Brain pericyte (primary cell): ENCODE measurements around the gene CAPN2.
"Not testable (repeated sequence)": the region's sequence is repeated elsewhere in the genome, so short reads cannot be mapped to it uniquely, and the experiment has no call there.

Experiments used
- DNase-seq: peaks from one replicate; pipeline ENCODE4 v3.0.0-alpha.2; 2012; ENCODE audit warnings: low read depth, low spot score

Gene CAPN2

DNA sequence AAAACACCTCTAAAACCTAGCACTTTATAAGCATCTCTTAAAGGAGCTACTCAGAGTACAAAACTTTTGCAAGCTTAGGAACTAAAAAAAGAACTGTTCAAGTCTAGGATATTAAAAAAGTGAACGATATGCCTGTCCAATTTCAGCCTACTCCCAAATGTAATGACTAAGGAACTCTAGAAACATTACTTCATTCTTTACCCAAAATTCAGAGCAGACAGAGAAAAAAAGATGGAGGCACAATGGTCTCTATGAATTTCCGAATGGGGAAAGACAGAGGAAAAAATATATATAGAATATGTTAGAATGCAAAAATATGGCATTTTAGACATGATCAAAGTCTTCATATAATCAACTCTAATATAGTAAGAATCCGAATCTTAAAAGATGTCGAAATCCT lies 72.2 kb downstream of the CAPN2 start:
- no peak for DNase-seq

DNA sequence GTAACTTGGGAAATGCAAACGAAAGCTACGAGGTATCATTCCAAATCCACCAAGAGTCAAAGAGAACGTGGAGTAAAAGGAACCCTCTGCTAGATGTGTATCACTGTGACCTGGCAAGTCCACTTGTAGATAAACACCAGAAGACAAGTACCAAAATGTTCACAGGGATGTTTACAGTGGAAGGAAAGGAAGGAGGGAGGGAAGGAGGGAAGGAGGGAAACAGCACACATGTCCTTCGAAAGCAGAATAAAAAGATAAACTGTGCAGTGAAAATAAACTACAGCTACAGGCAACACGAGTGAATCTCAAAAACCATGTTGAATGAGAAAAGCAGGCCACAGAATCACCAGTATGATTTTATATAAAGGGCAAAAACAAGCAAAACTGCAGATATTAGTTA lies 73.5 kb downstream of the CAPN2 start:
- no peak for DNase-seq

DNA sequence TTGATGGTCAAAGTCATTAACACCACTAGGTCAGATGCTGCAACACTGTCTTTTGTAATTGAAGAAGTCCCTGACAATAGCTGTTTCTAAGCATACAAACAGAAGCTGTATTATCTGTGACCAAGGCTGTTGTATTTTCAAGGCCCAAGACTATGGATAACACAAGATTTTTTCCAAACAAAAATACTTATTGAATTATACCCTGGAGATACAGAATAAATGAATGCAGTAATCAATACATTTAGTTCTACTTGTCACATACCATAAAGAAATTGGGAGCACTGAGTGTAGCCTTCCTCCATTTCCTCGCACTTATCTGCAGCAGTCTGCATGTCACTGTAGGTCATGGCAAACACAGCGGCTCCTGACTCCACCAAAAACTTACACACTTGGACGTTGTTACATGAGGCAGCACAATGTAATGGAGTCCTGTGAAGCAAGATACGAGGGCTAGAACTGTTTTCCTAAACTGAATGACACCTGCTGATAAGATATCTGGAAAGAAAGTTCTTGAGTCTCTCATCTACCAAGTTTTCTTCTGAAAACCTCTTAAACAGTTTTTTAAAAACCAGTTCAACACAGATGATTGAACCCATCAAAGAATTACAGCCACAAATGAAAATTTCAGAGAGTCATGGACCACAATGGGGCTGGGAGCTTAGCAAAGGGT lies 76.5 kb downstream of the CAPN2 start:
- no peak for DNase-seq

DNA sequence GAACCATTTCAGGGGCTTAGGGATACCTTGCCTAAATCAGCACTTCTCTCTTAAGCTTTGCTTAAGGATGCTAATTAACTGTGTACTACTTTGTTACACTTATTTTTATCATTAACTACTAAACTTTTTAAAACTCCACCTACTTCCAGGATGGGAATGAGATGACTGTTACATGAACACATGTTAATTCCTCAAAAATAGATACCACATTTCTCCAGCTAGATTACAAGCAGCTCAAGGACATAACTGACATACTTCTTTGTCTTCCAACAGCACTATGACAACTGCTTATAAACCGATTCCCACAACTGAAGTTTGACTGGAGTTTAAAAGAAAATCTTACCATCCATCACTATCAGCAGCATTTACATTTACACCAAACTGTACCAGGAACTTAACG lies 79.7 kb downstream of the CAPN2 start:
- DNase-seq: no peak

DNA sequence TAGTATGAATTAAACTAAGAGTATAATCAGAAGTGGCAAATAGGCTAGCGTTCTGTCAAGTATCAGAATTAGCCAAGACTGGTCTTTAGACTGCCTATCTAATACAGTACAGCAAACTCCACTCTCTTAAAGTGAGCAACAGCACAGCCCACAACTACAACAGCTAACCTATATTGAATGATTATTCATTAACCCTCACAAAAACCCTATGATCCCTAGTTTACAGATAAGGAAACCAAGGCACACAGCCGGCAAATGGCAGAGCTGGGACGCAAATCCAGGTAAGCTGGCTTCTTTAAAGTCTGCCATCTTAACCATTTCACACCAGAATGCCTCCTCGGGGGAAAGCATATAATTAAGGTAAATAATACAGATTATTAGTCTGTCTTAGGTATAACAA lies 81.4 kb downstream of the CAPN2 start:
- no peak for DNase-seq

DNA sequence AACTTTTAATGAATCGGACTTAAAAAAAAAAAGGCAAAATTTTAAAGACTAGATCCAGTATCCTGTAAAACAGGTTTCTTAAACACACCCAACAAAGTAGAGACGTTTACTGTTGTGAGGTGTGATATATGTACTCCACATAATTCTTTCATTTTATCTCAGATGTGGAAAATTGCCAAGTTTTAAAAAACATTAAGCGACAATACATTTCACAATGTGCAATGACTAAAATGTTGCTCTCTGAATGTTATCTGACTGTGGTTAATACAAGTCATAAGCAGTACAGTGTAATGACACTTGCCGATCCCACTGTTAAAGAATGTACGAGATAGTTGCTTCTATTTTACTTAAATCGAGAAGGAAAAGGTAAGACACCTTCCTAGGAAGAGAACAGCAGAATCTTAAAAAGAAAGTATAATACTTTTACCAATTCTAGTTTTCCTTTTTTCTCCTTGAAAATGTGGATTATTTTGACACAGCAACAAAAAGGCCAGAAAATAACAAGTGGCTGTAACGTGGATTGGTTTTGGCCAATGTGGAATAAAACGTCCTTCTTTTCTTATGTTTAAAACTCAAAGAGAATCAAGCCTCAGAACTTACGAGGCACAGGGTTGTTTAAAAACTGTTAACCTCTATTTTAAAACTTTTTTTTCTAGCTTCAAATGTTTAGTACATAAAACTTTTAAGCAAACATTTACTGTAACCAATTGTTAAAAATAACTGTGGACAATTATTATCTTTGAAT lies 82.0 kb downstream of the CAPN2 start:
- no peak for DNase-seq

DNA sequence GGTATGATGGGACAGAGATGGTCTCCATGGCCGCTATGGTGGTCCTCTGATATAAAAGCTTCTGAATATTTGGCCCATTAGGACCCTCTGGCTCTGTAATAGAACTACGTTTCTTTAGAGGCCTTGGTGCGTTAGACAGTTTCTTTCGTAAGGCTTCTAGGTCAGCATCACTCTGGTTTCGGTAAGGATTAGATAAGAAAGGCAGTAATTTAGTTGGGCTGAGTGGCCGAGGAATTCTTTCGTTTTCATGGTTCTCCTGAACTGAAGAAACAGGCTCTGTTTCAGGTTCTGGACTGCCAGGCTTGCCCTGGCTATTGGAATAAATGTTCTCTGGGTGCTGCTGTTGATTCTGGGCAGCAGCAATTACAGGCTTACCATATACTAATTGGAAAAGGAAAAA lies 83.9 kb downstream of the CAPN2 start:
- DNase-seq: no peak

DNA sequence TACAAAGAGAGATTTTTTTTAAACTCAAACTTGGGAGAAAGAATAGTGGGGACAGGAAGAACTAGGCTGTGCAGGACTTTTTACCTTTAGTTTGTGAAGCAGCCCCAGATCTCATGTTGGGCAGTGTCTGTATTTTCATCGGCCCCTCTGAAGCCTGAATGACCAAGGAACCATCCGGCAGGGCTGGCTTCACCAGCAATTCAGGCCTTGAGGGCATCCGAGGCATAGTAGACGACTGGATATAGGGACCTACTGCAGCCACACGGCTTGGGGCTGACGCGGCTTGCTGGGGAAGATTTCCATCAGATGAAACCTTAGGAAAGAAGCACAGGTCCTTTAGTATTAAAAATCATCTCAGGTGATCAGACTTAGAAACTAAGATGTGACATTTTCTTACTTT lies 89.7 kb downstream of the CAPN2 start:
- DNase-seq: no peak

DNA sequence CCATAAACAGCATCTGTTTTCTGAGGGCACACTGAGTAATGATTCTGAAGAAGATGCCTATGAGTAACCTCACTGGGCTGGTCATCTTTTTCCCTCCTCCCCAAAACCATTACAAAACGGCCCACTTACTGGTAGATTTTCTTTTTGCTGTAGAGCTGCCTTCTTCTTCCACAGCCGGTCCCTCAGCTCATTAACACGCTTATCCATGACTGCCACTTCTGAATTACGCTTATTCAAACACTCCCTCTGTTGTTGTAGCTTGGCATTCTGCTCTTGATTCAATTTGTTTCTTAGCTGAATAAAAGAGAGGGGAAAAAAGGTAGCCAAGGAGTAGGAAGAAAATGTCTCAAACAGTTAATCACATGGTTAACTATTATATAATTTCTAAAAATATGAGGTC lies 90.3 kb downstream of the CAPN2 start:
- DNase-seq: no peak

DNA sequence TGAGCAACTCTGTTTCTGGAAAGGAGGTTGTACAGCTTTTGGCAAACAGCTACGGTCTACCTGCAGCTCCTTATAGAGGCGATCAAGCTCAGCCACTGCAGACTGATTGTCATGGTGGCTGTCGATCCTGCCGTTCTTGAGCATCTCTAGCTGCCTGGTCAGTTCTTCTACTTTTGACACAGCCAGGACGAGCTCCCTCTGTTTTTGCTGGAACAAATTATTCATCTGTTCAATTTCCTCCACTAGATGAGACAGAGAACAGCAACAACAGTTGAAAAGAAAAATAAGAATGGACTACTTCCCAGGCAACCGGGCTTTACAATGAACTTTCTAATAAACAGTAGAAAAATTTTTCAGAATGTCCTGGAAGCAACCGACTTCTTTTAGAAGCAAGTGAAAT lies 90.9 kb downstream of the CAPN2 start:
- no peak for DNase-seq

DNA sequence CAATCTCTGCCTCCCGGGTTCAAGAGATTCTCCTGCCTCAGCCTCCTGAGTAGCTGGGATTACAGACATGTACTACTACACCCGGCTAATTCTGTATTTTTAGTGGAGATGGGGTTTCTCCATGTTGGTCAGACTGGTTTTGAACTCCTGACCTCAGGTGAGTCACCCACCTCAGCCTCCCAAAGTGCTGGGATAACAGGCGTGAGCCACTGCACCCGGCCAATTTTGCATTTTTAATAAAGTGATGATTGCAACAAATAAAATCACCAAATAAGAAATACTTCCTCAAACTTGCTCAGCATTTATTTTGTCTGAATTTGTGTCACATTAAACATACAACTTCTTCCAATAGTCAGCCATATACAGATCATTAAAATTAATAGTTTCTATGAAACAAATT lies 97.6 kb downstream of the CAPN2 start:
- DNase-seq: not testable (repeated sequence)

DNA sequence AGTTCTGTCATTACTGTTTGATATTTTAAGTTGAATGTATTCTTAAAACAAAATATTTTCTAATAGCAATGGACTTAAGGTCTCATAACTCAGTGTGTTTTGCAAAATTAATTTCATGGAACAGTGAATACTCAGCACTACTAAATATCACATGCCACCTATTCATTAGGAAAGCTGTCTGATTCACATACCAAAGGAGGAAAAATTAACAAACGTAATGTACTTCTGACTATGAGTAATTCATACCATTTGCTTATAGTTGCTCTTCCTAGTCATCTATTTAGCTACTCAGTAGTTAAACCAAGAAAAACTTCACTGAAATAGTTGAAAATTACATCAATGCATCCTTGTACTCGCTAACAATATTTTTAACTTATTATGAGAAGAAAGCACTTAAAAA lies 98.2 kb downstream of the CAPN2 start:
- no peak for DNase-seq

DNA sequence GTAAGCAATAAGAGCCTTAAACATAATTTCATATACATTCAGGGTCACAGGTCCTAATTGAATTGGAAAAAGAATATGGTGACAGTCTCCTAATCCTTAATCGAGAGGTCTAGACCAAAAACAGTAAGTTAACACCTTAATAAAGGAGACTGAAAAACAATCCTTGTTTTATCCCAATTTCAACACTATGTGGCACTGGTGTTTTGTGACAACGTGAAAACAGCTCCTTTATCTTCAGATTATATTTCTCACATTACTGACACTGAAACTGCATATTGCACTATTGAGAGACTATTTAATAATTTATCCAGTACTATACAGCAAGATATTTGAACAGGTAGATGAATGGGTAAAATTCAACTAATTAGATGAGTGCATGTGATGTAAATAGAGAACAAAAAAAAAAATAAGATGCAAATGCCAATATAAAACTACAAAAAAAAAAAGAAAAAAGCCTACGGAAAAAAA lies 99.3 kb downstream of the CAPN2 start:
- no peak for DNase-seq

DNA sequence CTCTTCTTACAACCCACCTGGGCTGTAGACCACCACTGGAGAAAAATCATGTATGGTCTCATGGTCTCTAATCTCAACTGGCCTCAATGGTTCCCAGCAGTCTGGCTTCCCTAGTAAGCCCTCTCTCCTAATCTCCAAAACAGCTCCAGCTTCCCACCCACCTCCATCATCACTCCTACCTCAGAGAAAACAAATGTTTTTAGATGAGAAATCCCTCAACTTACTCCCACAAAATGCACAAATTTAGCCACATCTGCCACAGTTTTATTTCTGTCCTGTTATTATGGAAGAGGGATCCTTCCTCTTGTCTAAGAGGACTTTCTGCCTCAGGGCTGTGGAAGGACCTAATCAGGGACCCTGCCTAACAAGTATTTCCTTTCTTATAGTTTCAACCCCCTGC lies 101.3 kb downstream of the CAPN2 start:
- DNase-seq: no peak

DNA sequence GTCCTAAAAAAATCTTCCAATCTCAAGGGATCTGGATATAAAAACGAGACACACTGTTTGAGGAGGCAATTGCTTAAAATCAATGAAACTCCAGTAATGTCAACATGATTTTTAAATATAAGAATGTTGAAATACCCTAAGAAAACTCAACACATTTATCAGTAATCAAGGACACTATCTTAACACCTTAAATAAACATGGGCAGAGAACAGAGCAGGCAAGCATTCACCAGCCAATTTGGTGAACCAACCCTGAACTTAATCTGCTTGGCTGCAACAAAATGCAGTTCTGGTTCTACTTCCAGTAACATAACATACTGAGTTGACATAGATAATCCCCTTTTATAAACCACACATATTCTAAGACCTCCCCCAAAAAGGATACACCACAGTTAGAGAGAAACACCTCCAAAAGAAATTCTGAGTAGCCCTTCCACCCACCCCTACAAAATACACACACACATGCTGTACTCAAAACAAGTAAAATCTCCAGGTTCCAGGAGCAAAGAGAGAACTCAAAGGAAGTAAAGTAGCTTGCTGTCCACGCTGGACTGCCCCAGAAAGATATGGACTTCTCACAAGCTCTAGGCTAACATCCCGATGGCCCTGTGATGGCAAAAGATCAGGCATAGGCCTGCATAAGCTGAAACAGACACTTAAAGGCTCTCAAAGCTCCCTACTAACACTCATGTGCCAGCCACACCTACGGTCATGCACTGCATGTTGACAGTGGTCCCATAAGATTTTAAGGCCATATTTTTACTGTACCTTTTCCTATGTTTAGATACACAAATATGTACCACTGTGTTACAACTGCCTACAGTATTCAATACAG lies 102.9 kb downstream of the CAPN2 start:
- no peak for DNase-seq

DNA sequence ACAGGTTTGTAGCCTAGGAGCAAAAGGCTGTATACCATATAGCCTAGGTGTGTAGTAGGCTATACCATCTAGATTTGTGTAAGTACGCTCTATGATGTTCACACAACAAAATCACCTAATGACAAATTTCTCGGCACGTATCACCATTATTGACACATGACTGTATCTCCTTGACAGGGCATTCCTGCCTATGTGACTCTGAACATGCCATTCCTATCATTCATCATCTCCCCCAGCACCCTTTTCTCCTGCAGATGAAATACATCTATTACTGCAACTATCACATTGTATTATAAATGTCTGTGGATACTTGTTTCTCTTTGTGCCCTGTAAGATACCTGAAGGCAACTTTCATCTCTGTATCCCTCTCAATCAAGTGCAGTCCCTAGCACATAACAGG lies 103.5 kb downstream of the CAPN2 start:
- DNase-seq: no peak

DNA sequence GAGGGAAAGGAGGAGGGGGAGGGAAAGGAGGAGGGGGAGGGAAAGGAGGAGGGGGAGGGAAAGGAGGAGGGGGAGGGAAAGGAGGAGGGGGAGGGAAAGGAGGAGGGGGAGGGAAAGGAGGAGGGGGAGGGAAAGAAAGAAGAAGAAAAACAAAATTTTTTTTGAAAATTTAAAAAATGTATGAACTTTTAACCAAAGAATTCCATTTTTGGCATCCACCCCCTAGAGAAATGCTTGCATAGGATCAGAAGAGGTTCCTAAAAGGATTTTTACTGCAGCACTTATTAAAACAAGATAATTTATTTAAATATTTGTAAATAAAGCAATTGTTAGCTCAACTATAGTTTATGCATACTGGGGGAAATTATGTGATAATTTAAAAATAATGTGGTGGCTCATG lies 104.9 kb downstream of the CAPN2 start:
- not testable (repeated sequence) for DNase-seq

DNA sequence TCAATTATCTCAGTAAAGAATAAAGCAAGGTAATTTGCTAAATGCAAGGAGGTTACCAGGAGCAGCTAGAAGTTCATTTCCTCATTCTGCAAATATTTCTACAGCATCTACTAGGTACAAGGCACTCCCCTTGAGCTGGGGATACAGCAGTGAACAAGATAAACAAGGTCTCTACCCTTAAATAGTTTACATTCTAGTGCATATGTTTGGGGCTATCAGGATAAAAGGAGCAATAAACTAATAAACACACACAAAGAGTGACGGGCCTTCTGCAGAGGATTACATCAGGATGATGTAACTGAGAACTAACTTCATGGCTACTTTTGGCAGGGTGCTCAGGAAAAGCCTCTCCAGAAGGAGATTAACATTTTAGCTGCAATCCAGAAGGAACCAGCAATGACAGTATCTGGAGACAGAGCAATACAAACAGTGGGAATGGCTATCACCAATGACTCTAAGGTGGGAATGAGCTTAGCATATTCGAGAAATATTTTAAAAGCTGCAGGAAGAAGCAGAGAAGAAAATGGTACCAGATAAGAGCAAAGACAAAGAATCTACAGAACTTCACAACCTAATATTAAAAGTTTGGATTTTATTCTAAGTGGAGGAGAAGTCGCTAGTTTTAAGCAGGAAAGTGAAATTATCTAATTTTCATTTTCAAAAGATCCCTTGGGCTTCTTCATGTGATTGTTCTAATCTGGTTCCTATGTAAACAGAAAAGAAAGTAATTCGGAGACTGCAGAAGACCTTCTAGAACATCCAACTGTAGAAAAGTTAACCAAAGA lies 107.6 kb downstream of the CAPN2 start:
- no peak for DNase-seq

DNA sequence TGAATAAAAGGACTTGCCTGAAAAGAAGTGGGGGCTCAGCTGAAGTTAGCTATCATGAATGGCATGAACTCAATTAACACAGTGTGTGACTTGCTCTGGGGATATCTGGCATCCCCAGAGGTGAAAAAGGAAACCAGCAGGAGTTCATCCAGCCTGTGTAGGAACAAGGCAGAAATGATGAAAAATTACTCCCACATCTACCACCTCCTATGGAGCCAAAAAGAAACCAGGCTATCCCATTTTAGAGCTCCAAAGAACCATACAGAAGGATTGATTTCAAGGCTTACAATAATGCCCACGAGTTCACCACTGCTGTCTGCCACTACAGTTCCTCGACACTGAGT lies 108.1 kb downstream of the CAPN2 start:
- no peak for DNase-seq

DNA sequence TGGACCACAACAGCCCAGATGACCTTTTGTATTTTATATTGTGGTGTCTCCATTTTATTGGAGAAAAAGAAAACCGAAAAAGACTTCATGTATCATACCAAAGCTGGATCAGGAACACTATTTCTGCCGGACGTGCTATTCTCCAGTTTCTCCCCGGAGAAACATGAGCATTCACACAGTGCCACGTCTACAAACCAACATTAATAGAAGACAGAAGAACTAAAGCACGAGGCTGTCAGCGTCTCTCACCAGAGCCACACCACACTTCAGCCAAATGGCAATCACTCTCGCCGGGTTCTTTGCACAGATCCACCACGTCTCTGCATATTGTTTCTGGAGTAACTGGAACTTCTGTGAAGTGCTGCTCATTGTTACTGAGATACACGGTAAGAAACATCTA lies 108.6 kb downstream of the CAPN2 start:
- no peak for DNase-seq

DNA sequence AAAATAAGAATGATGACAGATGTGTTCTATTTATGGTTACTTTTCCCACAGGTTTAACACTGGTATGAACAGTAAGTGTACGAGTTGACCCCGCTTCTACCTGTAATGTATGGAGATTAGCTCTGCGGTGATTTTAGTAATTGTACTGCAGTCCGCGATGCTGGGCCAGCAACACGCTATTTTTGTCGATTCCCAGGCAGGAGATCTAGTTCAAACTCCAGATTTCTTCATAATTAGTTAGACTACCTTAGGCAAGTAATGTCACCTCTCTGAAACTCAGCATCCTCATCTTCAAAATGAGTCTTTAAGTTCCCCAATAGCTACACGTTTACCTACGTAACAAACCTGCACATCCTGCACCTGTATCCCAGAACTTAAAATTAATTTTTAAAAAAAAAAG lies 111.9 kb downstream of the CAPN2 start:
- no peak for DNase-seq

DNA sequence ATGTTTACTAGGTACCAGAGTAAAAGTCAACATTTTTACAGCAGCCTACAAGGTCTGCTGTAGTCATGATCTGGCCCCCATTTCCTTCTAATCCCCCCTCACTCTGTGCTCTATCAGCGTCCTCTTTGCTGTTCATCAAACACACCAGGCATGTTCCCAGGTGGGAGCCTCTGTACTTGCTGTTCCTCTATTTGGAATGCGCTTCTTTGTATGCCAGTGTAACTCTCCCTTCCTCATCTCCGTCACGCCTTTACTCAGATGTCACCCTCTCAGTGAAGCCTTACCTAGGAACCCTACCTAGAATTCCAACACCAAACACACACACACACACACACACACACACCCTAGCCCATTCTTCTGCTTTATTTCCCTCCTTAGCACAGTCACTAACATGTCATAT lies 112.4 kb downstream of the CAPN2 start:
- DNase-seq: no peak
